ENCODE measurements around the gene DNMBP. TPM values are rescaled to one million over a fixed set of nuclear protein-coding genes. Genes with fewer than 3 reads are reported as not detected.
"Not testable (repeated sequence)": the region's sequence is repeated elsewhere in the genome, so short reads cannot be mapped to it uniquely, and the experiment has no call there.

Gene DNMBP
- total RNA-seq, 1 donor, result 4.3 TPM

DNA sequence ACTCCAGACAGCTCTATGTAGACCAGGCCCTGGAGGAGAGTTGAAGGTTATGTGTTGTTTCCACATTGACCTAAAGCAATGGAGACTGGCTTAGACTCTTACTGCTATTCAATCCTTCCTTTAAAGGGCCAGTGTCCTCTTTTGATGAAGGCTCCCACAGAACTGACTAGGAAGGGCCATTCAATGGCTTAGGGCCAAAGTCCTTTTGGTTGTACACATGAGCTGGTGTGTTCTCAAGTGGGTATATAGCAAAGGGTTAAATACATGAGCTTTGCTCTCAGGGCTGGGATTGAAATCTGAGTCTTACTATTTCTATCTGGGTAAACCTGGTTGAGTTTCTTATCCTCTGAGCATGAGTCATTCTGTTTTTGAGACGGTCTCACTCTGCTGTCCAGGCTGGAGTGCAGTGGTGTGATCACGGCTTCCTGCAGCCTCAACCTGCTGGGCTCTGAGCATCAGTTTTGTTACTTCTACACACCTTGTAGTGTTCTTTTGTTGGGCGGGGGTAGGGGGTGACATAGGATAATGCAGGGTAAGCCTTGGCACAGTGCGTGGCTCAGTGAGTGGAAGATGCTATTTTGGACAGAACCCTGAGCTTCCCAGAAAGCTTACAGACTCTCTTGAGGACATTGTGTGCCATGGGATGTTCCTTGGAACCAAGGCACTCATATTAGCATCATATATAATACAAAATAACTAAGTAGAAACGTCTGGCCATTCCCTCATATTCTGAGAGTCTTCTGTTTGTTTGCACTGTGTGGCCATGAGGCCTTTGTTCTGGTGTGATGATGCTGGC is 137.2 kb downstream of the DNMBP start:
- DNase-seq (ENCODE audit: low read depth in 2 of 3, low spot score in 2 of 3), result no peak

DNA sequence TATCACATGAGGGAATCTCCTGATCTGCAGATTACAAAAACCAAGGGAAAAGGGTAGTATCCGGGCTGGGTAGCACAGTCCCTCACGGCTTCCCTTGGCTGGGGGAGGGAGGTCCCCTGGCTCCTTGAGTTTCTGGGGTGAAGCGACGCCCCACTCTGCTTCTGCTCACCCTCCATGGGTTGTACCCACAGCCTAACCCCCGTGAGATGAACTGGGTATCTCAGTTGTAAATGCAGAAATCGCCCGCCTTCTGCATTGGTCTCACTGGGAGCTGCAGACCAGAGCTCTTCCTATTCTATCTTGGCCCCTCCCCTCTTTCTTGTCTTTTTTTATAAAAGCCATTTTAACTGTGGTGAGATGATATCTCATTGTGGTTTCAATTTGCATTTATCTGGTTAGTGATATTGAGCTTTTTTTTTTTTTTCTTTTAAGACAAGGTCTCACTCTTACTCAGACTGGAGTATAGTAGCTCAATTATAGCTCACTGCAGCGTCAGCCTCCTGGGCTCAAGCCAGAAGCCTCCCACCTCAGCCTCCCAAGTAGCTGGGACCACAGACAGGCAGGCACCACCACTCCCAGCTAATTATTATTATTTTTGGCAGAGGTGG is 139.5 kb downstream of the DNMBP start:
- DNase-seq (ENCODE audit: low read depth in 2 of 3, low spot score in 2 of 3), result peak in 2 of 3 donors; percentile 54 to 91

- DNase-seq (ENCODE audit: low read depth in 2 of 3, low spot score in 2 of 3), result peak in 1 of 3 donors; percentile 37
Measured at GRCh38 chr10:99869581-99870122, 140.1 kb downstream of the DNMBP start.

- DNase-seq (ENCODE audit: low read depth in 2 of 3, low spot score in 2 of 3), result not testable (repeated sequence)
Measured at GRCh38 chr10:99867250-99867649, 142.5 kb downstream of the DNMBP start.

GRCh38 chr10:99863535-99864240 is 146.1 kb downstream of the DNMBP start:
- not testable (repeated sequence) for DNase-seq (ENCODE audit: low read depth in 2 of 3, low spot score in 2 of 3)

GRCh38 chr10:99860466-99860865 is 149.3 kb downstream of the DNMBP start:
- no peak for DNase-seq (ENCODE audit: low read depth in 2 of 3, low spot score in 2 of 3)

DNA sequence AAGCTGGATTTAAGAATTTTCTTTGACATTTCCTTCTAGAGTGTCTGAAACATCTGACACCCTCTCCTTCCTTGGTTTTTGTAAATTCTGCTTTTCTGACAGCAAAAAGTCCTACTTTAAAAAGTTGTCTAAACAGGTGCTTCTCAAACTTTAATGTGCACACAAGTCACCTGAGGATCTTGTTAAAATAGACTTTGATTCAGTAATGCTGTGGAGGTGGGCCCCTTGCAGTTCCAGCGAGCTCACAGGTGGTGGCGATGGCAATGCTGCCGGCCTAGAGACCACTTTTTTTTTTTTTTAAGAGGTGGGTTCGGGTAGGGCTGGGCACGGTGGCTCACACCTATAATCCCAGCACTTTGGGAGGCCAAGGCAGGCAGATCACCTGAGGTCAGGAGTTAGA is 150.2 kb downstream of the DNMBP start:
- DNase-seq (ENCODE audit: low read depth in 2 of 3, low spot score in 2 of 3), result peak in 2 of 3 donors; percentile 29 to 47

- no peak for DNase-seq (ENCODE audit: low read depth in 2 of 3, low spot score in 2 of 3)
Measured at GRCh38 chr10:99858849-99859248, 150.9 kb downstream of the DNMBP start.

DNA sequence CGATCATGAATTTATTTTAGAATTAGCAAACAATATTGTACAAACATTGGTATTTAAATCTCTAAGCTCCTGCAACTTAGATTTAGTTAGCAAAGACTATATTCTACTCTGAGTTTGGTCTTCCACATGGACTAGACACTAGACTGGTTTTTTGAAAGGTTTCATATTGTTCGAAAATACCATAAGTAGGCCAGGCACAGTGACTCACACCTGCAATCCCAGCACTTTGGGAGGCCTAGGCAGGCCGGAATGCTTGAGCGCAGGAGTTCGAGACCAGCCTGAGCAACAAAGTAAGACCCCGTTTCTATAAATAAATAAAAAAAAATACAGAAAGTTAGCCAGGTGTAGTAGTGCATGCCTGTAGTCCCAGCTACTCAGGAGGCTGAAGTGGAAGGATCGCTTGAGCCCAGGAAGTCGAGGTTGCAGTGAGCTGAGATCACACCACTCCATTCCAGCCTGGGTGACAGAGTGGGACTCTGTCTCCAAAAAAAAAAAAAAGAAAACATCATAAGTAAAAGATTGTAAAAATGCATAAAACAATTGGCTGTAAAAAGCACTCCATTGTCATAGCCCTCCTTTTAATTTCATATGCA is 154.2 kb downstream of the DNMBP start:
- no peak for DNase-seq (ENCODE audit: low read depth in 2 of 3, low spot score in 2 of 3)

GRCh38 chr10:99854860-99855259 is 154.9 kb downstream of the DNMBP start:
- DNase-seq (ENCODE audit: low read depth in 2 of 3, low spot score in 2 of 3), result peak in 1 of 3 donors; percentile 34

- DNase-seq (ENCODE audit: low read depth in 2 of 3, low spot score in 2 of 3), result no peak
Measured at GRCh38 chr10:99853655-99854054, 156.1 kb downstream of the DNMBP start.

DNA sequence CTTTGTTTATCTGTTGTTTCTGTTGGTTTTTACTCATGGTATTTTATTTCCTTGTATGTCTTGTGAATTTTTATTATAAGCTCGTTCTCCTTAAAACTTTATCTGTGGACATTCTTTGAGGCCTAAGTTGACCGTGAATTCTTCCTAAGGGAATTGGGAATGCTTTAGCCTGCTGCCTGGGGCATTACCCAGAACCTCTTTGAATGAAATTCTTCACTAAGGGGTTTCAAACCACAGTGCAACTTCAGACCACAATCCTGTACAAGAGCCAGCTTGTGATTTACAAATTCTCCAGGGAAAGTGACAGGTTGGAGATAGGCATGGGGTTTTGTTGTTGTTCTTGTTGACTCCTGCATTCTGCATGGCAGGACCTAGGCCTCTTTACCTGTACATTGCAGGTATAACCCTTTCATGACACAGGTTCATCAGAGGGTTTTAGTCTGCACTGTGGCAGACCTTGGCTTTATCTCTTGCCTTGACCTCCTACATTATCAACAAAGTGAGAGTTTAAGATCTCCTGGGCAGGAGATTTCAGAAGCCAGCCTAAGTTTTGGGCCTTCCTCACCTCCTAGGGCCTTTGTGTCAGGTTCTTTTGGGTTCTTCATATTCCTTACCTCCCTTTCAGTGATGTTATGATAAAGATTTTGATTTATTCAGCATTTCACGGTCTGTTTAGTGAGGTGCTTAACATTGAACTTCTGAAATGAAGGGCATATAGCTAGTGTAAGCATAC is 157.1 kb downstream of the DNMBP start:
- DNase-seq (ENCODE audit: low read depth in 2 of 3, low spot score in 2 of 3), result no peak

- no peak for DNase-seq (ENCODE audit: low read depth in 2 of 3, low spot score in 2 of 3)
Measured at GRCh38 chr10:99851825-99852224, 157.9 kb downstream of the DNMBP start.

DNA sequence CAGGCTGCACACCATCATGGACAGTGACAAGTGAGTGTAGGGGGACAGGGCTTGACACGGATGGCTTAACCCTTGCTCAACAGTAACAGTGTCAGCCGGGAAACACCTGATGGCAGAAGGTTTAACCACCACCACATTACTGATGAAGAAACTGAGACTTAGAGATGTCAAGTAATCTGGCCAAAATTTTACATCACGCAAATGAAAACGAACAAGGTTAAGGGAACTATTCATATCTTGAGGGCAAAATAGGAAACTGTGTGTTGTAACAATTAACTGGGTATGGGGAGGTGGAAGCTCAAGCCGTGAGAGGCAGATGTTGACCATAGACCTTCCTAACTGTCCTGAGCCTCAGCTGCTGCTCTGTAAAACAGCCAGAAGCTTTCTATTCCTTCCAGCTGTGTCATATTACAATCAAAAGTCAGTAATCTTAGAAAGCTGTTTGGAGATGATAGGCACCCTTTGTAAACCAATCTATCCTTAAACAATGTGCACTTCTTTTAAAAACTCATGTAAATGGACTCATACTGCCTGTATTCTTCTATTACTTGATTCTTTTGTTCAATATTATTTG is 158.9 kb downstream of the DNMBP start:
- no peak for DNase-seq (ENCODE audit: low read depth in 2 of 3, low spot score in 2 of 3)

- peak in 1 of 3 donors; percentile 48 for DNase-seq (ENCODE audit: low read depth in 2 of 3, low spot score in 2 of 3)
Measured at GRCh38 chr10:99850021-99850766, 159.6 kb downstream of the DNMBP start.

GRCh38 chr10:99849536-99849935 is 160.2 kb downstream of the DNMBP start:
- DNase-seq (ENCODE audit: low read depth in 2 of 3, low spot score in 2 of 3), result no peak

- DNase-seq (ENCODE audit: low read depth in 2 of 3, low spot score in 2 of 3), result no peak
Measured at GRCh38 chr10:99849057-99849456, 160.7 kb downstream of the DNMBP start.

GRCh38 chr10:99845837-99846382 is 163.8 kb downstream of the DNMBP start:
- peak; percentile 60 to 91 (median 81) for DNase-seq (ENCODE audit: low read depth in 2 of 3, low spot score in 2 of 3)

DNA sequence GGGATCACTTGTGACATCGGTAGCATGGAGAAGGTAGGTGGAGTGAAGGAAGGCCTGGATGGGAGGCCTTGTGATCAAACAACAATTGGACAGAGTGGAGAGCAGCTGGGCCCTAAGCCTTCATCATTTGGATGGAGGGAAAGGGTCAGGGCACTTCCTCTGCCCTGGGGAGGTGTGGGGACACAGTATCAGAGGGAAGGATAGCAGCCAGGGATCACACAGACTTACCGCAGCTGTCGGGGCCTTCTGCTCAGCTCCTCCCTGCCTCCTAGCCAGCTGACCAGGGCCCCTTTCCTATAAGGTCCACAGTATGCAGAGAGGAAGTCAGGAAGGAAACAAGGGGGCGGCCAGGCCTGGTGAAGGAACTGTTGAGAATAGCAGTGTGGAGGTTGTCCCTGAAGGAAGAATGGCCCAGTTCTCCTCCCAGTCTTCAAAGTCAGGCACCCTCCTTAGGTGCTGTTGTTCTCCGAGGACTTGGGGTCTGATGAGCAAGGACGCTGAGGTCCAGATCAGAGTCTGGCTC is 165.3 kb downstream of the DNMBP start:
- DNase-seq (ENCODE audit: low read depth in 2 of 3, low spot score in 2 of 3), result no peak

Measured in hematopoietic multipotent progenitor cell (in vitro differentiated cells).